Central memory CD4-positive, alpha-beta T cell (primary cell): Measurements from ENCODE around the gene ENOX2.

Experiments
- DNase-seq: peaks from one replicate; pipeline ENCODE4 v3.0.0; 2022

The ENOX2 gene

DNA sequence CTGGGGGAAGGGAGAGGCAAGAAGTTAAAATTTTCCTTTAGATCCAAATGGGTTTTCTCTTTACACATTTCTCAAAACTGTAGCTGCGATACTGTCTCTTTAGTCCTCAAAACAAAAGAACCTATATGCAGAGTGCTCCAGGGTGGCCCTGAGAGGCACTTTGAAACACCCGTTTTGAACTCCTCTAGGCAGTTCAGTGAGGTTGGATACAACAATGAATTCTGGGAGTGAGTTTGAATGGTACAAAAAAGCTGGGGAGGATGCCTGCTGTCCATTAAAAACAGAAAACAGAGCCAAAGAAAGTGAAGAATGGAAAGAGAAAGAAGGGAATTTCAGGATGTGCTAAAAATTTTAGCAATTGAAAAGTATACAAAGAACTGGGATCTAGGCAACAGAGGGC, 23.1 kb downstream of the ENOX2 start:
- DNase-seq = no peak

DNA sequence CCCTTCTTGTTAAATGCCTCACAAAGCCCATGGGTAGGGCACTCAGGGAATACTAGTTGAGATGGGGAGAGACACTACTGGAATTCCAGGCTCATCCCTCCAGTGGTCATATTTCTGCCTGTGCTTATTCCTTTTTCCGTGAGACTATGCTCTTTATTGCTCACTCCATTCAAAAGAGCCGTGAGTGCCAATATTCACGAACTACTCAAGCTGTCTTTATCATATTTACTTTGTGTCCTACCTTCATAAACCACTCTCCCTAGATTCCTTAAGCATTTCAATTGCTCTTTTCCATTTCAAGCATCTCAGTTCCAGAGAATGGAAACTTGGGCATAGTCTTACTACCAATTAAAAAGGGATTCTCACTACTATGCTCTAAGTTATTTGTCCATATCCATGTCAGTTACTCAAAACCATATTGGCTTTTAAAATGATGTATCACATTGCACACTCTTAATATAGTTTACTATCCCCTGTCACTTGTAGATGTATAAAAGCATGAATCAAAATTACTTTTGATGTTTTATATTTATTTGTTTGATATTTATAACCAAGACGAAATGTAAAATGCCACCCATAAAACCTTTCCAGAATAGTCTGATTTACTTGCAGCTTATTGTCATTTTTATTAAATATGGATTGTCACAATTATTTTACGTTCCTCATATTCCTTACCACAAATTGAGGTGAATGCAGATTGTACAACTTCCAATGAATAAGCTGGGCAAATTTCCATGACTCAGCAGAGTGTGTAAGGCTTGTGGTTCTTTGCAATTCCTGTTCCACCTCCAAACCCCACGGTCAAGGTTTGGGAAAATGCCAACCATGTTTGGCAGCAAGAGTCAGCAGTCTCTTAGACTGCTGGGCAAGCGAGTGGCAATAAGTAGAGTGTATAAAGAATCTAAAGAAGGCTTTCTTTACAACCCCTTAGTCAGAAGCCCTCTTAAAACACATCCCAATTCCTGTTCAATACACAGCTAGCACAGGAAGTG, 24.4 kb downstream of the ENOX2 start:
- DNase-seq = no peak

DNA sequence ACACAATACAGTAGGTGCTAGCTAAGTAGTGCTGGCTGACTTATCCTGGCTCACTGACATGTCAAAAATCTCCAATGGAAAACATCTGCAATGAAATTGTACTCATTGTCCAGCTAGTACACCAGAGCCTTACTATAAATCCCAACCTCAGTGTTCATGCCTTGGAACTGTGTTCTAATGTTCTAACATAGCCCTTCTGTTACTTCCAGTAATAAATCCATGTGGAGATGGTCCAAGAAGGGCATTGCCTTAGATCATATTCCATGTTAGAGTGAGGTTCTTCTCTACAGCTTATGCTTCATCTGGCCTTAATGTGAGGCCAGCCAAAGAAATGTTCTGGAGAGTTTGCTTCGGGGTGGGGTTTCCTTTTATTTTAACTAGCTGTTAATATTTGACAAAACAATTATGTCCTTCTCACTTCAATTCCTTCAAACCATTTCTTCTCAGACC, 25.1 kb downstream of the ENOX2 start:
- DNase-seq = no peak

DNA sequence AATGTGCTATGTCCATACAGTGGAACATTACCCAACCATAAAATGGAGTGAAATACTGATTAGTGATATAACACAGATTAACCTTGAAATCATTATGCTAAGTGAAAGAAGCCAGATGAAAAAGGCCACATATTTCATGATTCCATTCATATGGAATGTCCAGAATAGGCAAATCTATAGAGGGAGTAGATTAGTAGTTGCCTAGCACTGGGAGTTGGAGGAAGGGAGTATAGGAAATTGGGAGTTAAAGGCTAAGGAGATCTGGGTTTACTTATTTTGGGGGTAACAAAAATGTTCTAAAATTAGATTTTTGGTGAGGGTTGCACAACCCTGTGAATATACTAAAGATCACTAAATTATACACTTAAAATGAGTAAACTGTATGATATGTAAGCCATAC, 26.8 kb downstream of the ENOX2 start:
- DNase-seq = no peak

DNA sequence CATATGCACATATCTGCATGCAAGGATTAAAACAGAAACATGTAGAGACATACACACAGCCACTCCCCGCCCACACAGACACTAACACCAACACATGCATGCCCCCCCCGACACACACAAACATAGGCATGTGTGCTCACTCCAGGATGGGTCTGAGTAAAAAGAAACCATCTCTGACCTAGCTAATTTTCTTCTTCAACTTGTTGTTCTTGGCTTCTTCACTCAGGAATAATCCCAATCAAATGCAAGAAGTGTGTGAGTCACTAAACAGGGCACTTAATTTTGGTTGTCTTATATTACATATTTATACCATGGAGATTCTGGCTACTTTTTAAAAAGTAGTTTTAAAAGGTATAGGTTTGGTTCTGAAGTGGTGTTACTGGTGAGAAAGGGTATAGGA, 28.3 kb downstream of the ENOX2 start:
- no peak for DNase-seq

DNA sequence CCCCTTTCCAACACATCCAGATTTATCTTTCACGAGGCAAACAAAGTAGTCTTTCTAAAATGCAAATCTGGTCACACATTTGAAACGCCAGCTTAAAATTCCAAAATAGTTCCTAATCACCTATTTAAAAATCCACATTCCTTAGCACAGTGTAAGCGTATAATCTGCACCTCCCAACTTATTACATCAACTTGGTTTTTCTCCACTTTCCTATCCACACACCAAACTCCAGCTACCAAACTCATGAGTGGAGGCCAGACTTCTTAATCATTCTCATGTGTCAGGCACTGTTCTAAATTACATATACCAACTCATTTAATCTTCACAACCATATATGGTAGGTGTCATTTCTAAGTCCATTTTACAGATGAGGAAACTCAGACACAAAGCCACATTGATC, 33.8 kb downstream of the ENOX2 start:
- no peak for DNase-seq

DNA sequence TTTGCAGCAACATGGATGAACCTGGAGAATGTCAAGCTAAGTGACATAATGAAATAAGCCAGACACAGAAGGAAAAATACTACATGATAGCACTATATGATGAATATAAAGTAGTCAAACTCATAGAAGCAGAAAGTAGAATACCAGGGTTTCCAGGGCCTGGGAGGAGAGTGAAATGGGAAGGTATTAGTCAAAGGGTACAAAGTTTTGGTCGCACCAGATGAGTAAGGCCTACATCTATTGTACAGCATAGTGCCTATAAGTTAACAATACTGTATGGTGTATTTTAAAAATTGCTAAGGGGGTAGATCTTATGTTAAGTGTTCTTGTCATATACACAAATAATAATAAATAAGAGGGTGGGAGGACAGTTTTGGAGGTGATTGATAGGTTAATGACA, 41.5 kb downstream of the ENOX2 start:
- DNase-seq = no peak

DNA sequence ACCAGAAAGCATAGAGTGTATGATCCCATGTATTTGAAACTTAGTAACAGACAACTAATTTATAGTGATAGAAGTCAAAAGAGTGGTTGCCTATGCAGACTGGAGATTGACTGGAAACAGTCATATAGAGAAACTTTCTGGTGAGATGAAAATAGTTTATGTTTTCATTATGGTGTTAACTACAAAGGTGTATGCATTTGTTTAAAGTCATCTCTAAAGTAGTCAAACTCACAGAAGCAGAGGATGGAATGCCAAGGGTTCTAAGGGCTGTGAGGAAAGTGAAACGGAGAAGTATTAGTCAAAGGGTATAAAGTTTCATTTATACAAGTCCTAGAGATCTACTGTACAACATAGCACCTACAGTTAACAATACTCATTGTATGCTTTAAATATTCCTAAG, 45.8 kb downstream of the ENOX2 start:
- no peak for DNase-seq

DNA sequence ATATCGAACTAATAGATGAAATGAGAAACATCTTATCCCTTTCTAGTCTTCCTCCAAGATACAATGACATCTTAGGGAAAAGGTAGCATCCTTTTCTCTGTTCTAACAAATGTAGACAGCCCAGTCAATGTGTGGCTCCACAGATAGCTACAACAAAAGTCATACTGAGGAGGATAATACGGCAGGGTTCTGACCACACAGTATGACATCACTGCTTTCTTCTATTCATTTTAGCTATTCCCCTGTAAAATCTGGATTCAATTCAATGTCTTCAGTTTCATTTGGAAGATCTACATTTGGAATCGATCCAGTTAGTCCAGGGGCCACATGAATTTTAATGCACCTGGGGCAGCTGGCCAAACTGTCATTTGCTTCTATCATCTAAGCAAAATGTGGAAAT, 51.4 kb downstream of the ENOX2 start:
- no peak for DNase-seq

DNA sequence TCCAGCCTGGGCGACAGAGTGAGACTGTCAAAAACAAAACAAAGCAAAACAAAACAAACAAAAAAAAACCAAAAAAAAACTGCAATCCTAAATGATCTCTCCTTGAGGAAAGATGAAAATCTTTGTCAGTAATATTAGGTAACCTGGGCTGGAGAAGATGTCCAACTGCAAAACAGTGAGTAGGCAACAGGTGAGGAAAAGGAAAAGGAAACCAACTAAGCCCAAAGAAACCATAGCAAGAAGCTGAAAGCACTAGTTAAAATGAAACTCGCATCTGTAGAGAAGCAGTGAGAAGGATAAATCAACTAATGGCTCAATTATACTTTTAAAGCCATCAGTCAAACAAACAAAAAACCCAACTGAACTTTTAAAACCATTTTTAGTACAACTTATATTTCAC, 54.2 kb downstream of the ENOX2 start:
- no peak for DNase-seq

DNA sequence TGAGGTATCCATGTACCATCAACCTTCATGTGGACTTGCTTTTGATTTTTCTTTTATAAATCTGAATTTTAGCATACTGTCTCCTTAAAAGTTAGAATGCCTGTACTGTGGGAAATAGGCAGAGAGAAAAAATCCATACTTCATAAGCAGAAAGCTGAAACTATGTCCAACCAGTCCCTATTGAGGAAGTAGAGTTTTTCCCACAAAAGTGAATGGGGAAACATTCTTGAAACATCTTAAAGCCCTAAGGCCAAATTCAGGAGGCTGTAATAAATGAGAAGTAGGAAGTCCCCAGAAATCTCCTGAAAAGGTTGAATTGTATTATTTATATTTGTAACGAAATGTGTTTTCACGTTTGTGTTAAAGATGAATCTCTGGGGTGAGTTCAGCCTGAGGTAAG, 56.3 kb downstream of the ENOX2 start:
- no peak for DNase-seq

DNA sequence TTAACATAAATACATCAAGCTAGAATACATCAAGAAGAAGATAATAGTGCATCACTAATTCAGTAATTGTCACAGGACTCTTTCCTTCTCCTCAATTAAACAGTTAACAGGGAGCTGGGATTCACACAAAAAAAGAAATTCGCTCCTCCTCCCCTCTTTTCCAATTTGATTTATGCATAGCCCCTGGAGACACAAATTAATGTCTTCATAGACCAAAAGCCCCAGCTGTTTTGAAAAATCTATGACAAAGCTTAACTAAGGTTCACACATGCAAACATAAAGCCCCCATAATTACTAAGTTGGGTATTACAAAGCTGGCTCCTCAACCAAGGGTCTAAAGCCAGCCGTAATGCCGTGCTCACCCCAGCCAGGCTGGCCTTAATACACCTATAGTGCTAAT, 61.2 kb downstream of the ENOX2 start:
- DNase-seq = no peak

DNA sequence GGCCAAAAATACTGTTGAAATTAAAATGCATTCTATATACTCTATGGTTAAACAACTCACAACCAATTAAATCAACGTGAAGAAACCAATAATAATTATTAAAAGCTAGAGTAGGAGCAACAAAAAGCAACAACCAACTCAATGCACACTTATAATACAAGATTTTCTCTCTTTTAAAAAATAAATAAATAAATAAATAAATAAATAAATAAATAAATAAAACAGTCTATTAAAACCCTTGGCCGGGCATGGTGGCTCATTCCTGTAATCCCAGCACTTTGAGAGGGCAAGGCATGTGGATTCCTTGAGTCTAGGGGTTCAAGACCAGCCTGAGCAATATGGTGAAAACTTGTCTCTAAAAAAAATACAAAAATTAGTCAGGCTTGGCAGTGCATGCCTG, 62.7 kb downstream of the ENOX2 start:
- no peak for DNase-seq

DNA sequence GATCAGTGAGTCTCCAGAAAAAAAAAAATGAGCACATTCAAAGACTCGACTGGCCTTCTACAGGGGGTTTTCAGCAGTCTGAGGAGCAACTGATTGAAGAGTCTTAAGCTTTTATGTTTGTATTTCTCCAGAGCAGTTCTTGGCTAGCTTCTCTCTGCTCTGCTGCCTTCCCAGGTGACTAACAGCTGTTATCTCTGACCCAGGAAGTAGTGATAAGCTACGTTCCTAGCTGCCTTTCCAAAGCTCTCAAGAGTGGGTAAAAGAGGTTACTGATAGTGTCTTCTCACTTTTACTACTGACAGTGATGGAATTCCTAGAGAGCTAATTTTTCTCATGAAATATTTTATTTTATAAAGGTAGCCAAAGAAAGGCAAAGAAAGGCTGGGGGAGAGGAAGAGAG, 66.6 kb downstream of the ENOX2 start:
- DNase-seq = no peak

DNA sequence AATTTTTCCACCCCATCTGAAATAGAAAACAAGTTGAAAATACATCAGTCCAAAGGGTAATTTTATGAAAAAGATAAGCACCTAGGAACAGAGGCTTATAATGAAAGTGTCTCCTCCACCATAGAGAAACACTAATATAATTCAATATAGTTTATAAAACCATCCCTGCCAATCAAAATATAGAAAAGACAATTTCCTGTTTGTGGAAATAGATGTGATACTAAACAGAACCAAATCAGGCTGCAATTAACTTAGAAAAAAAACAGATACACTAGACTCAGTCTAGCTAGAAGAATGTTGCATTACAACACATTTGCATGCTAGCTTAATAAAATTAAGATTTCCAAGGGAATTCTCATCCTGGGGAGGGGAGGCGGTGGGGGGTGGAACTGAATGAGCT, 68.2 kb downstream of the ENOX2 start:
- DNase-seq = no peak

DNA sequence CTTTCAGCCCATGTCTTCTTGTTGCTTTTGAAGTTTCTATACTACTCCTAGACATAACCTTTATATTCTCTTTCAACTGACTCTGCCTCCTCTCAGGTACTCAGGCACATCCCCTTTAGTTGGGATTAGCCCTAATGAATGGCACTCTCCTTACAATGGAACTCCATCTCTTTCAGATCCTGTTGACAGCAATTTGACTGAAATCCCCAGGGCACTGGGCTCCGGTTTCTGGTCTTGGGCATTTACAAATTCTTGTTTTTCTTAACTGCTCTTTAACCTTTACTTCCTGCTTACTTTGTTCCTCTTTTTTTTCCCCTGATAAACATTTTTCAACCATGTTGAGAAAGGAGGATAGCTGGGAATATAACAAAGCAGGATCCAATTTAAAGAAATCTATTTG, 68.9 kb downstream of the ENOX2 start:
- no peak for DNase-seq

DNA sequence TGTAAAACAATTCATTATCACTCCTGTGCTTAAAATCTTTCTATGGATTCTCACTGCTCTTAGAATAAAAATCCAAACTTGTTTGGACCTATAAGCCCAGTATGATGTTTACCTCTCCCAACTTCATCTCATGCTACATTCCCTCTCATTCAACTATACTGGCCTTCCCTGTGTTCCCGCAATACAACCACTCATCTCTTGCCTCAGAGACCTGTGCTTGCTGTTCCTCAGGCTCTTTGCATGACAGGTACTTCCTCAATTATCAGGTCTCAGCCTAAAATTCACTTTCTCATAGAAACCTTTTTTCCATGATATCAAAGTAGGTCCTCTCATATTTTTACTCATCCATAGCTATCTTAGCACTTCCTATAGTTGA, 71.7 kb downstream of the ENOX2 start:
- no peak for DNase-seq

DNA sequence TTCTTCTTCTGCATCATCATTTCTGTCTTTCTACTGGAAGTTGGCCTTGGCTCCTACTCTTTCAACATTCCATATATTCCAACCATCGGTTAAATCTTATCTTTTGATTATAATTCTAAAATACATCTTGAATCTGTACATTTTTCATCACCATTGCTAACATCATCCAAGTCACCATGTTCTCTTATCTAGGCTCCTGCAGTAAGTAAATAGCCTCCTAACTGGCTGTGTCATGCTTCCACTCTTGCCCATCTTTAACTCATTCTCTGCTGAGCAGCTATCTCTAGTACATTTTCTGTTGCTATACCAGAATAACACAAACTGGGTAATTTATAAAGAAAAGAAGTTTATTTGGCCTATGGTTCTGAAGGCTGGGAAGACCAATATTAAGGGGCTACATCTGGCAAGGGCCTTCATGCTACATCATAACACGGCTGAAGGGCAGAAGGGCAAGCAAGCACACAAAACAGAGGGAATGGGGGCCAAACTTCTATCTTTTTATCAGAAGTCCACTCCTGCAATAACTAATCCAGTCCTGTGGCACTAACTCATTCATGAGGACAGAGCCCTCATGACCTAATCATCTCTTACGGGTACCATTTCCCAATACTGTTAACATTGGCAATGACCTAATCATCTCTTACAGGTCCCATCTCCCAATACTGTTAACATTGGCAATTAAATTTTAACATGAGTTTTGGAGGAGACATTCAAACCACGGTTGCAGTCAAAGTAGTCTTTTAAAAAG, 72.2 kb downstream of the ENOX2 start:
- no peak for DNase-seq

DNA sequence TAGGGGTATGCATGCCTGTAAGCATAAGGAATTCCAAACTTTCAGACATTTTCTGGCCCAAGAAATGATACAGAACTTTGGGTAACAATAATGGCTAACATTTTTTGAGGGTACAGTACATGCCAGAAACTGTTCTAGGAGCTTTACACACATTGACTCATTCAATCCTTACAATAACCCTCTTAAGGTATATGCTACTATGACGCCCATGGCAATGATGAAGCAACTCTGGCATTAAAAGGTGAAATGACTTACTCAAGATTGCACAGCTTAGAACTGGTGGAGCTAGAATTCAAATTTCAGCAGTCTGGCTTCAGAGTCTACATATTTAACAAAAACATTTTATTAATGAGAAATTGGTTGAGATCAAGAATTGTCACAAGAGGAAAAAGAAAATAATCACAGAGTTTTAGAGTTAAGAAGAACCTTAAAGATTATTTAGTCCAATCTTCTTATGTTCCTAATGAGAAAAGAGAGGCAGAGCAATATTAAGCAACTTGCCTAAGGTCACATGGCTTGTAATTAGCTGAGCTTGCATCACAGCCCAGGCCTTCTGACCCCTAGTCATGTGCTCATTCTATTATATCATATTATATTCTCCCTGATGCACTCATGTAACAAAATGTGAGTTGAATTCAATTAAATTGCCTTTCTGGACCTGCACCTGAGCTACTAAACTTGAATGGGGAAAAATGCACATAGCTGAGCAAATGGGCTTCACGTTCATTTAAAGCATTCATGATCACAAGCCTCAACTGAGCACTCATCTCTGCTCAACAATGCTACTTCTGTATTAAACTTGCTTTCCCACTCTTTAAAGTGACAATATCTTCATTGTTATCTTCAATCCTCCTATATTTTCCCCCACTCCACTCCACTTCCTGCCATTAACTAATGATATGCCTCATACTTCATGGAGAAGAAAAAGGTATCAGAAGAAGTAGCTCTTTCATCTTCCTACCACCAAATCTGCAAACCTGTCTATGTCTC, 73.2 kb downstream of the ENOX2 start:
- no peak for DNase-seq

DNA sequence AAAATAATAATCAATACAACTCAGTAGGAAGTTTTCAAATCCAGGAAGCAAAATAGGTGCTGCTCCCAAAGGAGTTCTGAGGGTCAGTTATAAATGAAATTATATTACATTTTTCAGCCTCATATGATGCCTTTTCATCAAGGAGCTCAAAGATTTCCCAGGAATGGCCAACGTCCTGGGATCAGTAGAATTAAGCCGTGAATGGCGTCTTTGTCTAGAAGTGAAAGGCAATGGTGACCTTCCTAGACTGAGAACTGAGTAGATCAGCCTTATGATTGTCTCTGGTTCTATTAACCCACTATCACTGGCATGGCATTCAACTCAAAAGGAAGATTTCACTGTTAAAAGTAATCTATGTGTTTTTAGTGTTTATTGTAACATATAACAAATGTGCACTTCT, 74.4 kb downstream of the ENOX2 start:
- no peak for DNase-seq

DNA sequence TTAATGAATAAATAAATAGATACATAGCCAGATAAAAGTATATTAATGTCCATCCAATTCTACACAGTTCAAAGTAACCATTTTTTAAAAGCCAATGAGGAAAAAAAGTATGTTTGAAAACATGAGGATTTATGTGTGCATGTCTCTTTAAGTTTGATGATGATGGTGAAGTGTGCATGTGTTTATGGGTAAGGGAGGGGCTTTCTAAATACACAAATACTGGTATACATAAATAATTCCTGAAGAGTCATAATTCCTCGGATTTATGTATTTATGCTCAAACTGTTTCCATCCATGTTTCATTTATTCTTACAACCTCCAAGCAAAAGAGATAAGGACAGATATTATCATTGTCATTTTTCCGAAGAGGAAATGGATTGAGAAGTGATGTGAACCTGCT, 75.4 kb downstream of the ENOX2 start:
- DNase-seq = no peak

DNA sequence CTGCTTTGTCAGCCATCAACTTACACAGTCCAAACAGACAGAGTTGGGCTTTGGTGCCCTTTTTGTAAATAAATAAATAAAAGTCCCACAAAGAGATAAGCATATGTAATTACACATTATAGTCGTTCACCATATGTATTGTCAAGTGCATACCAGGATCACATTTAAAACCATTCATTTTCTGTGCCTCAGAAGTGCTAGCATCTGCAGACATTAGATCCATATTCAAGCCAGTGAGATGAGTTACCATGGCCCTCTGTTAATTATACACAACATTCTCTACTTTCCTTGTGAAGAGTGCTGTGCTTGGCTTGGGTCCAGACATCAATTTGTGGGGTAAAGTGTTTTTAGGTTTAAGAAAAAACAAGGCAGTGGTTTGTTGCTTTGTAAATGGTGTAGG, 76.8 kb downstream of the ENOX2 start:
- no peak for DNase-seq

DNA sequence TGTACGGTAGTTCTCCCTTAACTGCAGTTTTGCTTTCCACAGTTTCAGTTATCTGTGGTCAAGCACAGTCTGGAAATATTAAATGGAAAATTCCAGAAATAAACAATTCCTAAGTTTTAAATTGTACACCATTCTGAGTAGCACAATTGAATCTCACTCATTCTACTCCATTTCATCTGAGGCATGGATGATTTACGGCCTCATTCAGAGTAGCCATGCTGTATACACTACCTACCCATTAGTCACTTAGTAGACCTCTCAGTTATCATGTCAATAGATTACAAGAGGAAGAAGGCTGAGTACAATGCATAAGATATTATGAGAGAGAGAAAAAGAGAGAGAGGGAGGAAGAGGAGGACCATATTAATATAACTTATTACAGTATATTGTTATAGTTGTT, 77.5 kb downstream of the ENOX2 start:
- DNase-seq = no peak
